ENCODE results near the gene LTBP1.

DNA sequence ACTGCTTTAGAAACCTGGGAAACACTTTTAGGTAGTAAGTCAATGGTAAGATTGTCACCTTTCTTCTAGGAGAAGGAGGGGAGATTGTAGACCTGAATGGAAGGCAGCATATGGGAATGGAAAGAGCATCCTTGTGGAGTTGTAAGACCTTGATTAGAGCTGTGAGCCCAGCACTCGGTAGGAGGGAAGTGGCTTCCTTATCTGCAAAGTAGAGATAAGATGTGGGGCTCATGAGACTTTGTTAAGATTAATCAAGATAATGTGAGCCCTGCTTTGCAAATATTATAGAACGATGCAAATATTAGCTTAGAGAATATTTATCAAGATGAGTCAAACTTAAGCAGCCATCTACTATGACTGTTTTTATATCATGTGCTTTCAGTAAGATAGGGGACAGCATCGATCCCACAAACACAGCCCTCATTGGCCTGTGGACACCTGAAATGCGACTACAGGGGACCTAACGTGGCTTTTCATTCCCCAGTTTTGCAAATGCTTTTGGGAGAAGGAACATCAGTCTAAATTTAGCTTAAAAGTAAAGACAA is 243.7 kb downstream of the LTBP1 start:
- TF ChIP-seq EZH2 (IDR thresholded peaks at IDR 0.05; ENCODE audit: insufficient read depth, poor library complexity, severe bottlenecking): no peak
- TF ChIP-seq EZH2phosphoT487 (IDR thresholded peaks at IDR 0.05; ENCODE audit: insufficient read depth, low read depth): no peak
